HEK293T (cell line): ENCODE results near the gene LRRC56.
A peak's percentile ranks its signal among the peaks of the same experiment; 100 is the strongest.
"Not testable (repeated sequence)": the region's sequence is repeated elsewhere in the genome, so short reads cannot be mapped to it uniquely, and the experiment has no call there.

Experiments
- CTCF ChIA-PET: fragments of 350-600 bp; formaldehyde crosslinking; extraction: SDS; loops from one replicate; lab custom pipeline; 2021; ENCODE audit warnings: antibody characterized with exemption, inconsistent platforms; lab: Yijun Ruan, JAX
- POLR2A ChIA-PET: fragments of 350-600 bp; formaldehyde crosslinking; extraction: SDS; loops from one replicate; lab custom pipeline; 2020; ENCODE audit warnings: antibody characterized with exemption, inconsistent platforms; lab: Yijun Ruan, JAX
- DNase-seq: peaks from one replicate; pipeline ENCODE4 v3.0.0; 2012; ENCODE audit warnings: mixed read lengths; ENCODE audit errors: extremely low spot score
- ARNT ChIP-seq: fragments of 450-650 bp; IDR thresholded peaks from 2 replicates; pipeline ENCODE4 v1.6.1; 2017; ENCODE audit warnings: mild to moderate bottlenecking
- BHLHE40 ChIP-seq: fragments of 450-650 bp; IDR thresholded peaks from 2 replicates; pipeline ENCODE4 v1.6.1; 2016; ENCODE audit warnings: mild to moderate bottlenecking, moderate library complexity, borderline replicate concordance
- CTBP1 ChIP-seq: fragments of 450-650 bp; IDR thresholded peaks from 2 replicates; pipeline ENCODE4 v1.6.1; 2016; ENCODE audit warnings: borderline replicate concordance
- ELF4 ChIP-seq: fragments of 450-650 bp; IDR thresholded peaks from 2 replicates; pipeline ENCODE4 v1.6.1; 2017; ENCODE audit warnings: antibody characterized with exemption
- FOXA1 ChIP-seq: fragments of 450-650 bp; IDR thresholded peaks from 2 replicates; pipeline ENCODE4 v1.6.1; 2016; ENCODE audit warnings: mild to moderate bottlenecking
- FOXK2 ChIP-seq: fragments of 450-650 bp; IDR thresholded peaks from 2 replicates; pipeline ENCODE4 v1.6.1; 2016; ENCODE audit warnings: mild to moderate bottlenecking
- FOXM1 ChIP-seq: fragments of 450-650 bp; IDR thresholded peaks from 2 replicates; pipeline ENCODE4 v1.6.1; 2017; ENCODE audit warnings: mild to moderate bottlenecking, borderline replicate concordance
- HDGF ChIP-seq: fragments of 450-650 bp; IDR thresholded peaks from 2 replicates; pipeline ENCODE4 v1.6.1; 2017; ENCODE audit warnings: antibody characterized with exemption, borderline replicate concordance
- L3MBTL2 ChIP-seq: fragments of 450-650 bp; conservative IDR thresholded peaks from 2 replicates; pipeline ENCODE4 v1.6.1; 2016; ENCODE audit warnings: mild to moderate bottlenecking
- LEF1 ChIP-seq: fragments of 450-650 bp; IDR thresholded peaks from 2 replicates; pipeline ENCODE4 v1.6.1; 2017; ENCODE audit warnings: mild to moderate bottlenecking, borderline replicate concordance
- NFRKB ChIP-seq: fragments of 450-650 bp; IDR thresholded peaks from 2 replicates; pipeline ENCODE4 v1.6.1; 2016; ENCODE audit warnings: mild to moderate bottlenecking, moderate library complexity
- SP1 ChIP-seq: fragments of 450-650 bp; IDR thresholded peaks from 2 replicates; pipeline ENCODE4 v1.6.1; 2017
- SUZ12 ChIP-seq: fragments of 450-650 bp; IDR thresholded peaks from 2 replicates; pipeline ENCODE4 v1.6.1; 2016; ENCODE audit warnings: mild to moderate bottlenecking
- TARDBP ChIP-seq: fragments of 450-650 bp; IDR thresholded peaks from 2 replicates; pipeline ENCODE4 v1.6.1; 2016
- ZNF384 ChIP-seq: fragments of 450-650 bp; IDR thresholded peaks from 2 replicates; pipeline ENCODE4 v1.6.1; 2016
- TF ChIP-seq, protein P1 (sequence below): fragments of 450-650 bp; IDR thresholded peaks from 2 replicates; pipeline ENCODE4 v1.6.1; 2016

Gene LRRC56

DNA sequence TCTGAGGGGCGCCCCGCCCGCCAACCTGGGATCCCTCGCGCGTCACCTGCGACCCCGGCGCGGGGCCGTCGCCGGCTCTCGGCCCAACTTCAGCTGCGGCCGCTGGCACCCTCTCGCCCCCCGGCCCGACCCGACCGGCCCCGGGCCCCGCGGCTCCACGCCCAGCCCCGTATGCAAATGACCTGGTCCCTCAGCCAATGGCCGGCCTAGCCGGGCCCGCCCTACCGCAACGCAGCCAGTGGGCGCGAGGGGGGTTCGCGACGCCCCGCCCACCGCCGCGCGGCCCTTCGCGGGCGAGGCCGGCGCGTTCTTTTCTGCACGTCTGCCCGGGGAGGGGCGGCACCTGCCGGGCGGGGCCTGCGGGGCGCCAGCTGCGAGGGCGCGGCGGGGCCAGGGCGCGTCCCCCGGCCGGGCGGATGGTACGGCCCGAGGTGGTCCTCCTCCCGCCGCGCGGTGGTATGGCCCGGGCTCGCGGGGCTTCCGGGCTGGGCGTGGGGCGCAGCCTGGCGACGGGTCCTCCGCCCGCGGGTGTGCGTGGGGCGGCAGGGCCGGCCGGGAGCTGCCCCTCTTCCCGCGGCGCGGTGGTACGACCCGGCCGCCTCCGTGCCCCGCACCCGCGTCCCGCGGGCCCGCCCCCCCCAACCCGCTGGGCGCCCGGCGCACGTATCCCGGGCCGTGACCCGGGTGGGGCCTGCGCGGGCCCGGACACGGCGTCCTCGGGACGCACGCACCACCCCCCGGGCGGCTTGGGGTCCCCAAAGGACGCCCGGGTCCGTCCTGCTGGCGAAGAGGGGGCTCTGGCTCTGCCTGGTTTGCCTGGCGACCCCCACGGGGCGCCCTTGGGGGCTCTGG is 31.2 kb downstream of the LRRC56 start:
- CTCF ChIA-PET = no interaction called here
- peak; percentile 94 for DNase-seq
- TF ChIP-seq ZNF384 (no peak), ARNT (peak; percentile 73), FOXM1 (peak; percentile 69)
- TF ChIP-seq, protein P1, sequence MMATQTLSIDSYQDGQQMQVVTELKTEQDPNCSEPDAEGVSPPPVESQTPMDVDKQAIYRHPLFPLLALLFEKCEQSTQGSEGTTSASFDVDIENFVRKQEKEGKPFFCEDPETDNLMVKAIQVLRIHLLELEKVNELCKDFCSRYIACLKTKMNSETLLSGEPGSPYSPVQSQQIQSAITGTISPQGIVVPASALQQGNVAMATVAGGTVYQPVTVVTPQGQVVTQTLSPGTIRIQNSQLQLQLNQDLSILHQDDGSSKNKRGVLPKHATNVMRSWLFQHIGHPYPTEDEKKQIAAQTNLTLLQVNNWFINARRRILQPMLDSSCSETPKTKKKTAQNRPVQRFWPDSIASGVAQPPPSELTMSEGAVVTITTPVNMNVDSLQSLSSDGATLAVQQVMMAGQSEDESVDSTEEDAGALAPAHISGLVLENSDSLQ = no peak
- POLR2A ChIA-PET = interaction anchor here (0.8 to 1.8 kb wide), 5 partner anchors 9 to 34 kb away, joined by 3 to 5 read pairs (median 3); no protein-coding TSS in a partner anchor

DNA sequence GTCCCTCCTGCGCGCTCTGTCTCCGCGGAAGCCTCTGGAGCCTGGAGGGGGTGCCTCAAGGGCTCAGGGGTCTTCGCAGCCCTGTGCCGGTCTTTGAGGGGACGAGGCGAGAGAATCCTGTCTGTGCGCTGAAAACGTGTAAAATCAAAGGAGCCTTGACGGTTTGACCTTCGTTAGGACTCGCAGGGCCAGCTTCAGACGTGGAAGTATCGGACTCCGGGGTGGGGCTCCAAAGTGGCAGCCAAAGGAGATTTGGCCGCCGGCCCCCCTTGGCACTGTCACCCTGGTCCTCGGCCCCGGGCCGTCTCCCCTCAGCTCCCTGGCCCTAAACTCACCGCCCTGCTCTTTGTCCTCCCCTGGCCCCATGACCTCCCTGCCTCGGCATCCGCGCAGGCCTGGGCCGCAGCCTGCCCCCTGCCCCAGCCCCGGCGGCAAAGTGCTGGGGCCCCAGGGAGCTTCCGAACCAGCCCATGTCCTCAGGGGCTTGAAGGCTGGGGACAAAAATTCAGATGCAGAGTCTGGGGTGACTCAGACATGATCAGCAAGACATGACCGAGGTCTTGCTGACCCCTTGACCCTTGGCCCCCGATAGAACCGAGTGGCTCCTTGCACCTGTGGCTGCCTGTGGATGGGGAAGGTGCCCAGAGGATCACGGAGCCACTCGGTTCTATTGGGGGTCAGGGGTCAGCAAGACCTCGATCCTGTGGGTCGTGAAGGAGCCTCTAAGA is 32.0 kb downstream of the LRRC56 start:
- POLR2A ChIA-PET = interaction anchor here (1.0 to 1.8 kb wide), 2 partner anchors 12 to 33 kb away, joined by 3 read pairs; no protein-coding TSS in a partner anchor
- DNase-seq = no peak

DNA sequence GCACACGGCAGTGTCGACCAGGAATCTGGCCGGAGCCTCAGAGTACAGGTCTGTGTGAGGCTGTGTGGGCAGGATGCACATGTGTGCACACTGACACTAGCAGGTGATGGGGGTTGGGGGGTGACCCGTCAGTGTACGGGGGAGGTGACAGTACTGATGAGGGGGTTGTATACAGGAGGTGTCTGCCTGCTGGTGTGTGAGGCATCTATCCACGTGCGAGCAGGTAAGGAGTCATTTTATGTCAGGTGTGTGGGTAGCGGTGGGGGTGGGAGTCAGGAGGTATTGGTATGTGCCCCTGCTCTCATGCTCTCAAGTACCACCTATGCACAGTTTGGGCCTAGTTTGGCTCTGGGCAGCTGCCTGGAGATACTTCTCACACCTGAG is 34.5 kb downstream of the LRRC56 start:
- no peak for DNase-seq
- TF ChIP-seq CTBP1 (no peak), FOXK2 (no peak), HDGF (no peak), ARNT (no peak), NFRKB (no peak), ZNF384 (no peak), BHLHE40 (no peak), ELF4 (no peak), L3MBTL2 (no peak), SUZ12 (no peak), SP1 (no peak), LEF1 (no peak), FOXM1 (no peak), FOXA1 (no peak), TARDBP (no peak)
- TF ChIP-seq, protein P1 = no peak
- CTCF ChIA-PET = no interaction called here

More for the DNA sequence above, 32.0 kb downstream of the LRRC56 start:
- TF ChIP-seq CTBP1 (no peak), NFRKB (no peak), FOXM1 (no peak), L3MBTL2 (no peak), BHLHE40 (no peak), FOXA1 (no peak), SUZ12 (no peak), ELF4 (no peak), FOXK2 (no peak), ARNT (no peak), HDGF (no peak)
- TF ChIP-seq, protein P1 = no peak
- CTCF ChIA-PET = no interaction called here

DNA sequence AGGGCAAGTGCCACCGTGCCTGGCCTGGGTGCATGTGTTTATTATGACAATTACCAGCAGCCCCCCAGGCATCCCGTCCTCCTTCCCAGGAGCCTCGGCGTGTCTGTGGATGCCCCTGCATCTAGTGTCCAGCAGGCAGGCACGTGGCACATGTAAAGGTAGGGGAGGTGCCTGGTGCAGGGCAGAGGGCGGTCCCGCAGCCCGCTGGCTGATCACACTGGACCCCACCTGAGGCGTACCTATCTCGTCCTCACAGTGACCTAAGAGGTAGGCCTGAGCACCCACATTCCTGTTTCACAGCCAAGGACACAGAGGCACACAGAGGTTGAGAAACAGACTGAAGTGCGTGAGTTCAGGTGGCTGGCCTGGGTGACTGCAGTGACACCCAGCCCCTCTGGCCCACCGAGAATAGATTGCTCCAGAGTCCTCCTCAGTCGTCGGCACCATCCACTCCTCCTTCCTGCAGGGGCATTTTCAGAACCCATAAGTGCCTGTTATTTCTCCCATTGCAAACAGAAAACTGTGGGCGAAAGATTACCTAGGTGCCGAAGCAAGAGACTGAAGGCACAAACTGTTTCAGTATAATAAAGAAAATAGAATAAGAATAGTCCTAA is 35.9 kb downstream of the LRRC56 start:
- TF ChIP-seq, protein P1 = no peak
- TF ChIP-seq ZNF384 (no peak), CTBP1 (no peak), NFRKB (no peak), FOXK2 (no peak), FOXM1 (no peak), TARDBP (no peak), SUZ12 (no peak), ARNT (no peak), BHLHE40 (no peak), L3MBTL2 (no peak), SP1 (no peak), HDGF (no peak)
- DNase-seq = no peak
- POLR2A ChIA-PET = no interaction called here
- CTCF ChIA-PET = no interaction called here

More for the DNA sequence above, 34.5 kb downstream of the LRRC56 start:
- POLR2A ChIA-PET = no interaction called here

DNA sequence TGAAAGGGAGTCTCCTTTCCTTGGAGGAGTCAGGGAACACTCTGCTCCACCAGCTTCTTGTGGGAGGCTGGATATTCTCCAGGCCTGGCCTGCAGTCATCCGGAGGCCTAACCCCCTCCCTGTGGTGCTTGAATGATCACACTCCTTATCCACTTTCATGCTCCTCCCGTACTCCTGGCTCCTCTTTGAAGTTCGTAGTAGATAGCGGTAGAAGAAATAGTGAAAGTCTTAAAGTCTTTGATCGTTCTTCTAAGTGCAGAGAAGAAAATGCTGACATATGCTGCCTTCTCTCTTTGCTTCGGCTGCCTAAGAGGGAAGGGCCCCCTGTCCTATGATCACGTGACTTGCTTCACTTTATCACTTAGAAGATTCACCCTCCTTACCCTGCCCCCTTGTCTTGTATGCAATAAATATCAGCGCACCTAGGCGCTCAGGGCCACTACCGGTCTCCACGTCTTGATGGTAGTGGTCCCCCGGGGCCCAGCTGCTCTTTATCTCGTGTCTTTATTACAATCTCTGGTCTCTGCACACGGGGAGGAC is 36.8 kb downstream of the LRRC56 start:
- CTCF ChIA-PET, POLR2A ChIA-PET, DNase-seq: not testable (repeated sequence)
